Measurements from ENCODE around the gene KDM6A. TPM values are rescaled to one million over a fixed set of nuclear protein-coding genes. Genes with fewer than 3 reads are reported as not detected.
"Not testable (repeated sequence)": the region's sequence is repeated elsewhere in the genome, so short reads cannot be mapped to it uniquely, and the experiment has no call there.

Gene KDM6A
- total RNA-seq, 4 donors from 2014 or later = 25.9 to 51.0 (median 34.9) TPM

- peaks cover 0 to 28% (median 13%) of the 10 kb centered on the region in 4 donors for H3K4me1 ChIP-seq
- 24 to 45% methylated on average over 4 of the region's 4 CpGs for WGBS, 2 donors
Observed at GRCh38 chrX:44904542-44905115, 31.6 kb downstream of the KDM6A start.

DNA sequence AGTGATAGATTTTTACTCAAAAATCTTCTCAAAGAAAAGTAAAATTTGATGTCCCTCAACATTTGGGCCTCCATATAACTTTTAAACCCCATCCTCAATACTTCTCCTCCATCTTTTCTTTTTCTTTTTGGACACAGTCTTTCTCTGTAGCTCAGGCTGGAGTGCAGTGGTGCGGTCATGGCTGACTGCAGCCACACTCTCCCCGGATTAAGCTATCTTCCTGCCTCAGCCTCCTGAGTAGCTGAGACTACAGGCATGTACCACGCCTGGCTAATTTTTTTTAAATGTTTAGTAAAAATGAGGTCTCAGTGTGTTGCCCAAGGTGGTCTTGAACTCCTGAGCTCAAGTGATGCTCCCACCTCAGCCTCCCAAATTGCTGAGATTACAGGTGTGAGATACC lies 33.1 kb downstream of the KDM6A start:
- Histone ChIP-seq H3K9me3 (peaks cover 0 to 10% (median 0%) of the 10 kb centered on the region in 4 donors), H3K27me3 (no peaks in the 10 kb centered on the region), H3K4me3 (no peak overlapping the region), H3K27ac (no peak overlapping the region), H3K36me3 (no peaks in the 10 kb centered on the region), H3K4me1 (peaks cover 0 to 18% (median 9%) of the 10 kb centered on the region in 4 donors)
- WGBS, 2 donors = 93 to 94% methylated on average over 3 of the region's 3 CpGs
- no peak for TF ChIP-seq CTCF (IDR thresholded peaks at IDR 0.05)
- no peak for TF ChIP-seq EP300 (IDR thresholded peaks at IDR 0.05)
- TF ChIP-seq POLR2A (IDR thresholded peaks at IDR 0.05) = no peak
- DNase-seq (ENCODE audit: low spot score in 2 of 2) = no peak

More at GRCh38 chrX:44904542-44905115, 31.6 kb downstream of the KDM6A start:
- H3K4me3 ChIP-seq = no peak overlapping the region
- peak overlapping the region in 1 of 4 donors; percentile 15 for H3K27ac ChIP-seq
- H3K9me3 ChIP-seq = peaks cover 0 to 10% (median 0%) of the 10 kb centered on the region in 4 donors
- no peak for DNase-seq (ENCODE audit: low spot score in 2 of 2)
- H3K36me3 ChIP-seq = no peaks in the 10 kb centered on the region
- TF ChIP-seq EP300 (IDR thresholded peaks at IDR 0.05) (no peak), POLR2A (IDR thresholded peaks at IDR 0.05) (no peak), CTCF (IDR thresholded peaks at IDR 0.05) (peak in 1 of 5 experiments; percentile 19)
- no peaks in the 10 kb centered on the region for H3K27me3 ChIP-seq

DNA sequence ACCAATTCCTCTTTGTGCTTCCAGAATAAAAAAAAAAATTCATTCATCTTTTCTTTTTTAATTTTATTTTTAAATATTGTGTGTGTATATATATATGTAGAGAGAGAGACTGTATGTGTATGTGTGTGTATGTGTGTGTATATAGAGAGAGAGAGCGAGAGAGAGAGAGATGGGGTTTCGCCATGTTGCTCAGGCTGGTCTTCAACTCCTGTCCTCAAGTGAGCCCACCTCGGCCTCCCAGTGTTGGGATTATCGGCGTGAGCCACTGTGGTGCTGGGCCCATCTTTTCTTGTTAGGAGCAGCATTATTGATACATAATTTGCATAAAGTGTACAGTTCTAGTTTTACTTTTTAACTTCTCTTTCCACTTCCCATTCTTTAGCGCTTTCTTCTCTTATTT lies 33.6 kb downstream of the KDM6A start:
- no peak for DNase-seq (ENCODE audit: low spot score in 2 of 2)
- H3K36me3 ChIP-seq = no peaks in the 10 kb centered on the region
- TF ChIP-seq CTCF (IDR thresholded peaks at IDR 0.05) (no peak), EP300 (IDR thresholded peaks at IDR 0.05) (no peak), POLR2A (IDR thresholded peaks at IDR 0.05) (no peak)
- peaks cover 0 to 10% (median 0%) of the 10 kb centered on the region in 4 donors for H3K9me3 ChIP-seq
- peaks cover 0 to 18% (median 9%) of the 10 kb centered on the region in 4 donors for H3K4me1 ChIP-seq
- no peak overlapping the region for H3K4me3 ChIP-seq
- no peaks in the 10 kb centered on the region for H3K27me3 ChIP-seq
- no peak overlapping the region for H3K27ac ChIP-seq
- WGBS, 2 donors = 91 to 93% methylated on average over 6 of the region's 6 CpGs

GRCh38 chrX:44908153-44908552 lies 35.2 kb downstream of the KDM6A start:
- peaks cover 0 to 18% (median 9%) of the 10 kb centered on the region in 4 donors for H3K4me1 ChIP-seq
- H3K27ac ChIP-seq = peak overlapping the region in 1 of 4 donors; percentile 23
- no peak overlapping the region for H3K4me3 ChIP-seq
- TF ChIP-seq POLR2A (IDR thresholded peaks at IDR 0.05) (no peak), CTCF (IDR thresholded peaks at IDR 0.05) (no peak), EP300 (IDR thresholded peaks at IDR 0.05) (no peak)
- H3K9me3 ChIP-seq = peaks cover 0 to 1% (median 0%) of the 10 kb centered on the region in 4 donors
- H3K36me3 ChIP-seq = no peaks in the 10 kb centered on the region
- H3K27me3 ChIP-seq = no peaks in the 10 kb centered on the region
- DNase-seq (ENCODE audit: low spot score in 2 of 2) = no peak
- WGBS, 2 donors = 68 to 75% methylated on average over 3 of the region's 3 CpGs

GRCh38 chrX:44908827-44909226 lies 35.8 kb downstream of the KDM6A start:
- 81 to 86% methylated on average over 3 of the region's 3 CpGs for WGBS, 2 donors
- H3K4me1 ChIP-seq = peaks cover 0 to 18% (median 9%) of the 10 kb centered on the region in 4 donors
- H3K27ac ChIP-seq = no peak overlapping the region
- H3K36me3 ChIP-seq = no peaks in the 10 kb centered on the region
- H3K27me3 ChIP-seq = no peaks in the 10 kb centered on the region
- H3K4me3 ChIP-seq = no peak overlapping the region
- no peaks in the 10 kb centered on the region for H3K9me3 ChIP-seq
- TF ChIP-seq POLR2A (IDR thresholded peaks at IDR 0.05) (no peak), CTCF (IDR thresholded peaks at IDR 0.05) (no peak), EP300 (IDR thresholded peaks at IDR 0.05) (no peak)
- no peak for DNase-seq (ENCODE audit: low spot score in 2 of 2)

- not testable (repeated sequence) for H3K36me3 ChIP-seq; H3K9me3 ChIP-seq; H3K4me3 ChIP-seq; H3K27me3 ChIP-seq; H3K27ac ChIP-seq; DNase-seq (ENCODE audit: low spot score in 2 of 2)
- 74 to 75% methylated on average over 4 of the region's 4 CpGs for WGBS, 2 donors
- peaks cover 0 to 15% (median 7%) of the 10 kb centered on the region in 4 donors for H3K4me1 ChIP-seq
Observed at GRCh38 chrX:44910508-44910907, 37.5 kb downstream of the KDM6A start.

DNA sequence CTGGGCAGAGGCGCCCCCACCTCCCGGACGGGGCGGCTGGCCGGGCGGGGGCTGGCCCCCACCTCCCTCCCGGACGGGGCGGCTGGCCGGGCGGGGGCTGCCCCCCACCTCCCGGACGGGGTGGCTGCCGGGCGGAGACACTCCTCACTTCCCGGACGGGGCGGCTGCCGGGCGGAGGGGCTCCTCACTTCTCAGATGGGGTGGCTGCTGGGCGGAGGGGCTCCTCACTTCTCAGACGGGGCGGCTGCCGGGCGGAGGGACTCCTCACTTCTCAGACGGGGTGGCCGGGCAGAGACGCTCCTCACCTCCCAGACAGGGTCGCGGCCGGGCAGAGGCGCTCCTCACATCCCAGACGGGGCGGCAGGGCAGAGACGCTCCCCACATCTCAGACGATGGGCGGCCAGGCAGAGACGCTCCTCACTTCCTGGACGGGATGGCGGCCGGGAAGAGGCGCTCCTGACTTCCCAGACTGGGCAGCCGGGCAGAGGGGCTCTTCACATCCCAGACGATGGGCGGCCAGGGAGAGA lies 38.1 kb downstream of the KDM6A start:
- WGBS, 2 donors = 98 to 100% methylated on average over 6 to 21 of the region's 45 CpGs
- not testable (repeated sequence) for H3K27ac ChIP-seq; H3K9me3 ChIP-seq; DNase-seq (ENCODE audit: low spot score in 2 of 2); H3K4me3 ChIP-seq; H3K36me3 ChIP-seq; H3K27me3 ChIP-seq
- peaks cover 0 to 21% (median 7%) of the 10 kb centered on the region in 4 donors for H3K4me1 ChIP-seq
